Measurements from ENCODE around the gene SPTBN4. TPM values are rescaled to one million over a fixed set of nuclear protein-coding genes. Genes with fewer than 3 reads are reported as not detected.
A peak's percentile ranks its signal among the peaks of the same experiment; 100 is the strongest.

SPTBN4 gene
- polyA plus RNA-seq, 1 of the 3 experiments (the other 2 are of a cell fraction), result 3.1 TPM

GRCh38 chr19:40600570-40601133 is 133.9 kb downstream of the SPTBN4 start:
- WGBS (ENCODE audit: low lambda C conversion rate), result 61% methylated on average over 13 of the region's 13 CpGs
- no peak for DNase-seq
- Histone ChIP-seq H3K27me3 (ENCODE audit: insufficient read depth) (no peaks in the 10 kb centered on the region), H3K27ac (ENCODE audit: low read depth in 2 of 2, low read length in 1 of 2) (no peak overlapping the region), H3K4me3 (ENCODE audit: low read depth in 2 of 2, low read length in 1 of 2) (peak overlapping the region in 1 of 2 experiments; percentile 46; a peak in 1 of 4 replicates), H3K9me3 (no peaks in the 10 kb centered on the region), H3K4me1 (ENCODE audit: control insufficient read depth in 1 of 2, insufficient read depth in 2 of 2, low read depth in 1 of 2, low read length in 1 of 2) (peaks cover 7 to 44% of the 10 kb centered on the region in 2 experiments; a peak in 2 of 4 replicates), H2AFZ (ENCODE audit: low read depth) (no peak overlapping the region), H3K4me2 (no peak overlapping the region), H3K9ac (no peak overlapping the region), H3K79me2 (ENCODE audit: insufficient read depth) (no peaks in the 10 kb centered on the region), H3K36me3 (replicated peaks in 1 of 2; ENCODE audit: control insufficient read depth in 1 of 2, insufficient read depth in 2 of 2, low read length in 1 of 2) (no peaks in the 10 kb centered on the region), H4K20me1 (ENCODE audit: insufficient read depth) (no peaks in the 10 kb centered on the region; the same call in 1 of the 2 replicates), H3K9me2 (no peaks in the 10 kb centered on the region), H3F3A (replicated peaks; ENCODE audit: insufficient read depth) (peaks cover 38% of the 10 kb centered on the region)
- ChIA-PET CTCF (interaction anchor here (1.0 to 9.6 kb wide), 18 partner anchors 9 to 409 kb away, joined by 3 to 176 read pairs (median 6); partner anchors contain the start of genes BLVRB and MAP3K10), POLR2A (no interaction called here)
- TF ChIP-seq GABPA (IDR thresholded peaks at IDR 0.05; ENCODE audit: low read depth) (no peak), FOXJ3 (CRISPR knock-in tag; IDR thresholded peaks at IDR 0.05) (no peak), MXI1 (IDR thresholded peaks at IDR 0.05; ENCODE audit: low read depth, low read length) (no peak), TEAD4 (IDR thresholded peaks at IDR 0.05; ENCODE audit: borderline replicate concordance, insufficient read depth) (no peak), EP300 (IDR thresholded peaks at IDR 0.05; ENCODE audit: borderline replicate concordance in 1 of 2, low read depth in 1 of 2, low read length in 1 of 2) (no peak), NFIC (IDR thresholded peaks at IDR 0.05; ENCODE audit: borderline replicate concordance) (no peak), ELF1 (IDR thresholded peaks at IDR 0.05) (no peak), USF2 (IDR thresholded peaks at IDR 0.05; ENCODE audit: borderline replicate concordance, low read depth, low read length) (no peak), JUND (IDR thresholded peaks at IDR 0.05) (no peak), NRF1 (IDR thresholded peaks at IDR 0.05; ENCODE audit: low read depth, low read length) (no peak), SMC3 (IDR thresholded peaks at IDR 0.05; ENCODE audit: low read depth, low read length) (no peak), SIN3A (IDR thresholded peaks at IDR 0.05; ENCODE audit: borderline replicate concordance, low read depth, low read length) (no peak), EZH2phosphoT487 (IDR thresholded peaks at IDR 0.05; ENCODE audit: borderline replicate concordance, low read depth) (no peak), RAD21 (IDR thresholded peaks at IDR 0.05; ENCODE audit: low read length) (no peak), CTCF (IDR thresholded peaks at IDR 0.05) (no peak), RFX5 (IDR thresholded peaks at IDR 0.05; ENCODE audit: low read length) (no peak)
- TF ChIP-seq, protein P1, sequence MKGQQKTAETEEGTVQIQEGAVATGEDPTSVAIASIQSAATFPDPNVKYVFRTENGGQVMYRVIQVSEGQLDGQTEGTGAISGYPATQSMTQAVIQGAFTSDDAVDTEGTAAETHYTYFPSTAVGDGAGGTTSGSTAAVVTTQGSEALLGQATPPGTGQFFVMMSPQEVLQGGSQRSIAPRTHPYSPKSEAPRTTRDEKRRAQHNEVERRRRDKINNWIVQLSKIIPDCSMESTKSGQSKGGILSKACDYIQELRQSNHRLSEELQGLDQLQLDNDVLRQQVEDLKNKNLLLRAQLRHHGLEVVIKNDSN (IDR thresholded peaks at IDR 0.05; ENCODE audit: borderline replicate concordance, low read depth), result no peak
